ENCODE results near the gene NUTM2F. TPM values are rescaled to one million over a fixed set of nuclear protein-coding genes. Genes with fewer than 3 reads are reported as not detected.
"Not testable (repeated sequence)": the region's sequence is repeated elsewhere in the genome, so short reads cannot be mapped to it uniquely, and the experiment has no call there.

Gene NUTM2F
- total RNA-seq, 4 donors from 2014 or later, result not detected

- H3K36me3 ChIP-seq, result peaks cover 0 to 2% (median 0%) of the 10 kb centered on the region in 3 donors
- no peak for DNase-seq
- no peaks in the 10 kb centered on the region for H3K4me1 ChIP-seq
- H3K27ac ChIP-seq, result no peak overlapping the region
- no peaks in the 10 kb centered on the region for H3K9me3 ChIP-seq
- H3K27me3 ChIP-seq, result no peaks in the 10 kb centered on the region
- H3K4me3 ChIP-seq, result no peak overlapping the region
- TF ChIP-seq POLR2A (IDR thresholded peaks at IDR 0.05), result no peak
- TF ChIP-seq CTCF (IDR thresholded peaks at IDR 0.05), result no peak
These were observed 42.3 kb downstream of the NUTM2F start for GRCh38 chr9:94286116-94286515.

- Histone ChIP-seq H3K9me3 (peaks cover 0 to 7% (median 0%) of the 10 kb centered on the region in 4 donors), H3K4me3 (no peak overlapping the region), H3K36me3 (peaks cover 0 to 21% (median 0%) of the 10 kb centered on the region in 3 donors), H3K4me1 (peaks cover 0 to 4% (median 0%) of the 10 kb centered on the region in 4 donors), H3K27ac (no peak overlapping the region), H3K27me3 (no peaks in the 10 kb centered on the region)
- no peak for DNase-seq
- TF ChIP-seq POLR2A (IDR thresholded peaks at IDR 0.05) (no peak), CTCF (IDR thresholded peaks at IDR 0.05) (no peak)
These were observed 47.3 kb downstream of the NUTM2F start for GRCh38 chr9:94281101-94281500.

- Histone ChIP-seq H3K36me3 (peaks cover 0 to 21% (median 0%) of the 10 kb centered on the region in 3 donors), H3K27ac (no peak overlapping the region), H3K9me3 (peaks cover 0 to 7% (median 0%) of the 10 kb centered on the region in 4 donors), H3K27me3 (no peaks in the 10 kb centered on the region), H3K4me3 (no peak overlapping the region), H3K4me1 (peaks cover 0 to 4% (median 0%) of the 10 kb centered on the region in 4 donors)
- no peak for TF ChIP-seq CTCF (IDR thresholded peaks at IDR 0.05)
- no peak for TF ChIP-seq POLR2A (IDR thresholded peaks at IDR 0.05)
- DNase-seq, result no peak
These were observed 47.9 kb downstream of the NUTM2F start for GRCh38 chr9:94280409-94280989.

- TF ChIP-seq CTCF (IDR thresholded peaks at IDR 0.05), result no peak
- no peak for TF ChIP-seq POLR2A (IDR thresholded peaks at IDR 0.05)
- Histone ChIP-seq H3K4me3 (no peak overlapping the region), H3K9me3 (peaks cover 0 to 7% (median 0%) of the 10 kb centered on the region in 4 donors), H3K4me1 (peaks cover 0 to 4% (median 0%) of the 10 kb centered on the region in 4 donors), H3K27ac (peak overlapping the region in 3 of 4 donors; percentile 48 to 73 (median 60)), H3K27me3 (no peaks in the 10 kb centered on the region), H3K36me3 (peaks cover 0 to 21% (median 0%) of the 10 kb centered on the region in 3 donors)
- DNase-seq, result no peak
These were observed 50.4 kb downstream of the NUTM2F start for GRCh38 chr9:94277885-94278536.

- H3K27ac ChIP-seq, H3K4me3 ChIP-seq, H3K27me3 ChIP-seq, H3K9me3 ChIP-seq, H3K4me1 ChIP-seq, DNase-seq: not testable (repeated sequence)
- peaks cover 0 to 21% (median 0%) of the 10 kb centered on the region in 3 donors for H3K36me3 ChIP-seq
These were observed 51.4 kb downstream of the NUTM2F start for GRCh38 chr9:94277029-94277428.

- H3K4me3 ChIP-seq, result no peak overlapping the region
- no peaks in the 10 kb centered on the region for H3K9me3 ChIP-seq
- DNase-seq, result no peak
- H3K36me3 ChIP-seq, result no peaks in the 10 kb centered on the region
- H3K4me1 ChIP-seq, result no peaks in the 10 kb centered on the region
- no peaks in the 10 kb centered on the region for H3K27me3 ChIP-seq
- TF ChIP-seq CTCF (IDR thresholded peaks at IDR 0.05) (no peak), POLR2A (IDR thresholded peaks at IDR 0.05) (no peak)
- H3K27ac ChIP-seq, result no peak overlapping the region
These were observed 58.4 kb downstream of the NUTM2F start for GRCh38 chr9:94270009-94270408.
